ENCODE data around the gene CDH4. TPM values are rescaled to one million over a fixed set of nuclear protein-coding genes. Genes with fewer than 3 reads are reported as not detected.

The CDH4 gene
- total RNA-seq, 1 donor from 2014 or later = 39.7 TPM

GRCh38 chr20:61316346-61316745 is 64.3 kb downstream of the CDH4 start:
- Histone ChIP-seq H3K36me3 (ENCODE audit: control insufficient read depth, insufficient read depth, low read length) (no peaks in the 10 kb centered on the region), H3K27me3 (ENCODE audit: control insufficient read depth, insufficient read depth, low read length) (no peaks in the 10 kb centered on the region), H3K4me3 (ENCODE audit: low read depth, low read length) (no peak overlapping the region)
- DNase-seq (ENCODE audit: low read depth) = no peak
- TF ChIP-seq CTCF (IDR thresholded peaks at IDR 0.05; ENCODE audit: insufficient read depth, low read length, poor library complexity, severe bottlenecking) = no peak

DNA sequence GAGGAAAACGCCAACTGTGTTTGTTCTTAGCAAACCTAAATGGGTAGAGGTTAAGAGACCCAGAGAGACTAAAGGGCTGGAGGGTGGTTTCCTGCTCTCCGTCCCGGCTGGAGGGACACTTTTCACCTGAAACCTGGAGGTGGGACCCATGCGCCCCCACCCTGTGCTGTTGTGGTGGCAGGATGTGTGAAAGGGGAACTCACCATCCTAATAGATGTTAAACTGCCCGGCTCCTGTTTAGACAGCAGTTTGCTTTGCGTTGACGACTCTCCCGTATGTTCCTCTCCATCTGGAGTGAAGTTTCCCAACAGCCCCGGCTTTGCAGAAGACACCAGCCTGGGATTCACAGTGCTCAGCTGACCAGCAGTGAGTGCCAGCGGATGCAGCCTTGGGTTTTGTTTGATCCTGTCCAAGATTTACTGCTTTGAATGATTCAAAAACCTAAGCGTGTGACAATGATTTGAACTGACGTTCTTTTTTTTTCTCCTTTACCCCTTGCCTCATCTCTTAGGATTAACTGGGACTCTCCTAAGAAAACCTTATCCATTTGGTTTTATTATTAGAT is 66.0 kb downstream of the CDH4 start:
- Histone ChIP-seq H3K36me3 (ENCODE audit: control insufficient read depth, insufficient read depth, low read length) (no peaks in the 10 kb centered on the region), H3K27me3 (ENCODE audit: control insufficient read depth, insufficient read depth, low read length) (no peaks in the 10 kb centered on the region), H3K4me3 (ENCODE audit: low read depth, low read length) (no peak overlapping the region)
- DNase-seq (ENCODE audit: low read depth) = no peak
- no peak for TF ChIP-seq CTCF (IDR thresholded peaks at IDR 0.05; ENCODE audit: insufficient read depth, low read length, poor library complexity, severe bottlenecking)

DNA sequence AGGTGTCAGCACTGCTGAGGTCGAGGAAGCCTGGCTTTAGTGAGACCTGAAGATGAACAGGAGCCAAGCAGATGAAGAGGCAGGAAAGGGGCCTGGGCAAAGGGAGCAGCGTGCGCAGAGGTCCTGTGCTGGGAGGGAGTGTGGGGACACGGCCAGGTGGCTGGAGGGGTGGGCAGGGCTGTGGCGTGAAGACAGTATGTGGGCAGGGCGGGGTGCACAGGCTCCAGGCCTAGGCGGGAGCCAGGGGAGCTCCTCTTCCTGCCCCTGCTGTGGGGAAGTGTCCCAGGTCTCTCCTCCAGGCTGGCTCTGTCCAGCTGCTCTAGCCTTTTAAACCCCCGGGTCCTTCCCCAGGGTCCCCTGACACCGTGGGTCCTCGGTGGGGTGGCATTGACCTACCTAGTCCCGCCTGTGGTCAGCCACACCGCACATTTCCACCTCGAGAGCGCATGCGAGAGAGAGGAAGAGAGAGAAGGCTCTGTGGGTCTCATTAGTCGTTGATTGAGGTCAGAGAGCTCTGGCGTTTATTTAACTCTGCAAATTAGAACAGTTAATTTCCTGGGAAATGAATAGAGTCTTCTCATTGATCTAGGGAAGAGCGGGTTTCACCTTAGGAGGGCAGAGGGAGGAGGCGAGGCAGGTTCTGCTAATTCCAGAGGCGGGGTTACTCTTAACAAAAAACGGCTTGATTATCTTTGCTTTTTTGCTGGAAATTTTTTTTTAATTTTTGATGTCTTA is 68.8 kb downstream of the CDH4 start:
- H3K27me3 ChIP-seq (ENCODE audit: control insufficient read depth, insufficient read depth, low read length) = no peaks in the 10 kb centered on the region
- H3K4me3 ChIP-seq (ENCODE audit: low read depth, low read length) = no peak overlapping the region
- H3K36me3 ChIP-seq (ENCODE audit: control insufficient read depth, insufficient read depth, low read length) = no peaks in the 10 kb centered on the region
- DNase-seq (ENCODE audit: low read depth) = no peak
- no peak for TF ChIP-seq CTCF (IDR thresholded peaks at IDR 0.05; ENCODE audit: insufficient read depth, low read length, poor library complexity, severe bottlenecking)

- DNase-seq (ENCODE audit: low read depth) = no peak
- Histone ChIP-seq H3K27me3 (ENCODE audit: control insufficient read depth, insufficient read depth, low read length) (no peaks in the 10 kb centered on the region), H3K4me3 (ENCODE audit: low read depth, low read length) (no peak overlapping the region), H3K36me3 (ENCODE audit: control insufficient read depth, insufficient read depth, low read length) (no peaks in the 10 kb centered on the region)
- TF ChIP-seq CTCF (IDR thresholded peaks at IDR 0.05; ENCODE audit: insufficient read depth, low read length, poor library complexity, severe bottlenecking) = no peak
Measured at GRCh38 chr20:61321481-61321880, 69.4 kb downstream of the CDH4 start.

GRCh38 chr20:61322151-61322865 is 70.2 kb downstream of the CDH4 start:
- no peak for TF ChIP-seq CTCF (IDR thresholded peaks at IDR 0.05; ENCODE audit: insufficient read depth, low read length, poor library complexity, severe bottlenecking)
- no peaks in the 10 kb centered on the region for H3K27me3 ChIP-seq (ENCODE audit: control insufficient read depth, insufficient read depth, low read length)
- H3K4me3 ChIP-seq (ENCODE audit: low read depth, low read length) = no peak overlapping the region
- no peak for DNase-seq (ENCODE audit: low read depth)
- H3K36me3 ChIP-seq (ENCODE audit: control insufficient read depth, insufficient read depth, low read length) = no peaks in the 10 kb centered on the region
